DMS 273 treated with DMSO at 0.1 percent for 48 hours (cell line): ENCODE data around the gene CFAP74.
A peak's percentile ranks its signal among the peaks of the same experiment; 100 is the strongest.
"Not testable (repeated sequence)": the region's sequence is repeated elsewhere in the genome, so short reads cannot be mapped to it uniquely, and the experiment has no call there.

Source experiments
- DNase-seq: peaks from one replicate; lab custom pipeline; 2025; lab: John Stamatoyannopoulos, UW

The CFAP74 gene

GRCh38 chr1:1954831-1955441 lies 48.6 kb downstream of the CFAP74 start:
- DNase-seq = no peak

DNA sequence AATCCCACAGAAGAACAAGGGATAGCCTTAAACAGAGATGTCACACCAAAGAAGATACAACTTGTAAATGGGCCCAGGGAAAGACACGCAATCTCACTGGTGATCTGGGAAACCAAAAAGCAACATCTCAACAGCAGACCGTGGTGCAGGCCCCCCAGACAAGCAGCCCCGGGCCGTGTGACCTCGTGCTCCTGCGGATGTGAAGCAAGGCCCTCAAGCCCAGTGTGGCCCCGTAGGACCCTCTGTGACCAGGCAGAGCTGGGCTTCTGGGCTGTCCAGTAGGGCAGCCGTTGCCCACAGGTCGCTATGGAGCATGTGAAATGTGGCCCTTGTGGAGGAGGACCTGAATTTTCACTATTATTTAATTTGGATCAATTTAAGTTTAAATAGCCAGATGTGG lies 49.6 kb downstream of the CFAP74 start:
- DNase-seq = no peak

DNA sequence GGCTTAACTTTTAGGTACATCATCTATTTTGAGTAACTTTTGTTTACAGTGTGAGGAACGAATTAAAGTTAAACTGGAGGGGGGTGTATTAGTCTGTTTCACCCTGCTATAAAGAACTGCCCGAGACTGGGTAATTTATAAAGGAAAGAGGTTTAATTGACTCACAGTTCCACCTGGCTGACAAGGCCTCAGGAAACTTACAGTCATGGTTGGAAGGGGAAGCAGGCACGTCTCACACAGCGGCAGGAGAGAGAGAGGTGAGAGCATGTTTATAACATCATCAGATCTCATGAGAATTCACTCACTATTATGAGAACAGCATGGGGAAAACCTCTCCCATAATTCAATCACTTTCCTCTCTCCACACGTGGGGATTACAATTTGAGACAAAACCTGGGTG lies 52.6 kb downstream of the CFAP74 start:
- no peak for DNase-seq

GRCh38 chr1:1948783-1949182 lies 54.8 kb downstream of the CFAP74 start:
- no peak for DNase-seq

- peak; percentile 72 for DNase-seq
Measured at GRCh38 chr1:1947493-1947892, 56.1 kb downstream of the CFAP74 start.

DNA sequence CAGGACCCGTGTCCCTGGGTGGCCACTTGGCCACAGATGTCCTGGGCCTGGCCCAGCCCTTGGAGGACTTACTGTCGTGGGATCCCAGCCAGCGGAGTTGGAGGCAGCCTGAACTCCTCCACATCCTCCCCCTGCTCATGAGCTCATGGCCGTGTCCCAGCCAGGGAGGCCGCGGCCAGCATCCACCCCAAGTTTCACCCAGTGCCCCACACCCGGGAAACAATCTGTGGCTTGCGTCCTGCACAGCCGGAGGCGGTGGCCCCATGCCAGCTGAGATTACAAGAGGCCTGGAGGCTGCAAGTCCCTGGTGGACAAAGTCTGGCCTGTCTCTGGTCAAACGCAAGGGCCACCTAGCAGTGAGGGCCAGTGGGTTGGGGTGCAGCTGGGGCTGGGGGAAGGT lies 57.0 kb downstream of the CFAP74 start:
- DNase-seq = no peak

- DNase-seq = no peak
Measured at GRCh38 chr1:1945782-1946393, 57.7 kb downstream of the CFAP74 start.

DNA sequence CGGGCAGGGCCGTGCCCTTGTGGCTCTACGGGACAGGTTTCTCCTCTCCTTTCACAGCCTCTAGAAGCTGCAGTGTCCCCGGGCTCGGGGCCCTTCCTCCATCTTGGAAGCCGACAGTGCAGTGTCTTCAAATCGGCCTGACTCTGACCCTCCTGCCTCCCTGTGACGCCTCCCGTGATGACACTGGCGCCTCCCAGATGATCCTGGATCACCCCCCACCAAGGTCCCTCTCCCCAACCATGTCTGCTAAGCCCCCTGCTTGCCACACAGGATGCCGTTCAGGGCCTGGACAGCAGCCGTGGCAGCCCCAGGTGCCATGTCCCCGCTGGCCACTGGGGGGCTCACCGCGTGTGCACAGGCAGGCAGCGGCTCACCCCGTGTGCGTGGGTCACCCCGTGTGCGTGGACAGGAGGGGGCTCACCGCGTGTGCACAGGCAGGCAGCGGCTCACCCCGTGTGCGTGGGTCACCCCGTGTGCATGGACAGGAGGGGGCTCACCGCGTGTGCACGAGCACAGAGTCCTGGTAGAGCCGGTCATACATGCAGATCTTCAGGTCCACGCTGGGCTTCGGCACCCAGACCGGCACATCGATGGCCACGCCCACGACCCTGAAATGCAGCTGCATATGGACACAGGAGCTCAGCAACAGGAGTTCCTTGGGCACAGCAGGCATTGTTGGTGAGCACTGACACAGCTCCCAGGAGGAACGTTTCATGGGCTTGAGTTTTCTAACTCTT lies 59.6 kb downstream of the CFAP74 start:
- no peak for DNase-seq

DNA sequence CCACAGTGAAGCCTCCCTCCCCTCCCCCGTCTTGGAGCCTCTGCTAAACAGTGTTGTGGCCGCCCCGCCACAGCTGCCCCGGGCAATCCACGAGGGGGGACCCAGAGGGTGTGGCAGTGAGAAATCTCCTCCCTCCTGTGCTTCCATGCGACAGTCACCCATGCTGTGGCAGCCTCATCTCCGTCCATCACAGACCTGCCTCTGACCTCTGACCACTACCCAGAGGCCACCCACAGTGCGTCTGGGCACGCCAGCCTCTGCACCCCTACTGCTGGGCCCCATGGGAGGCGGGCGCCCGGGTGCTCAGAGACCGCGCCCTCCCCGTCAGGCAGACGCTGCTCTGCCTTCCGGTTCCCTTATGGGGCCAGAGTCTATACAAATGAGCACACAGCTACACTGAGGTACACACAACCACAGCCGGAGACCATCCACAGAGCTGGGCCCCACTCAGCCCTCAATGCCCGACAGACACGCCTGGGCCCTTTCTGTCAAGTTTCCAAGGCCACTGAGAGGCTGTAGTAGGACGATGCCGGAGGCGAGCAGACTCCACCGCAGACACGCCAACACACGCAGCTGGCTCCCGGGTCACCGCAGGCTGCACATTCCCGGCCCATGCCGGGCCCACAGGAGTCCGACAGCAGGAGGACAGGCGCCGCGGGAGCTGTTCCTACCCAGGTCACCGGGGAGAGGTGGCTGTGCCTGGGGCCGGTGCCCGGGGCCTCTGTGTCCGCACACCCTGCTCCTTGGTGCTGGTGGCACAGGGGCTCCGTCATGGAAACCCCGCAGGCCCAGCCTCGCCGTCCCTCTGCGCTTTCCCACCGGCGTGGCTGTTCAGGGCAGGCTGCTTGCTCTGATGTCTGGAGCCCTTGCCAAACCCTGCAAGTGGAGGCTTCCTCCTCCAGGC lies 60.6 kb downstream of the CFAP74 start:
- DNase-seq = no peak

GRCh38 chr1:1941868-1942752 lies 61.5 kb downstream of the CFAP74 start:
- DNase-seq = no peak

GRCh38 chr1:1941211-1941841 lies 62.3 kb downstream of the CFAP74 start:
- no peak for DNase-seq

- DNase-seq = no peak
Measured at GRCh38 chr1:1940123-1940425, 63.5 kb downstream of the CFAP74 start.

- no peak for DNase-seq
Measured at GRCh38 chr1:1939296-1940122, 64.1 kb downstream of the CFAP74 start.

GRCh38 chr1:1938613-1939295 lies 64.8 kb downstream of the CFAP74 start:
- no peak for DNase-seq

DNA sequence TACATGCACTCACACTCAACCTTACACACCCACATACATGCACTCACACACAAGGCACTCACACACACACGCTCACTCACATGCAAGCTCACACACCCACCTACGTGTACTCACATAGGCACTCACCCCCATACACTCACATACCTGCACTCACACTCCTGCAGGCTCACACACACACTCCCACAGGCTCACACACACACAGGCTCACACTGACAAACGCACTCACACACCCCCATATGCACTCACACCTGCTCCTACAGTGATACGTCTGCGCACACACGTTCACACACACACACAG lies 65.4 kb downstream of the CFAP74 start:
- no peak for DNase-seq

- no peak for DNase-seq
Measured at GRCh38 chr1:1937549-1938275, 65.9 kb downstream of the CFAP74 start.

- DNase-seq = no peak
Measured at GRCh38 chr1:1937061-1937460, 66.5 kb downstream of the CFAP74 start.

- DNase-seq = not testable (repeated sequence)
Measured at GRCh38 chr1:1934848-1935247, 68.7 kb downstream of the CFAP74 start.
